WERI-Rb-1 (cell line): ENCODE measurements around the gene ERF.

Experiments
- DNase-seq: peaks from one replicate; pipeline ENCODE4 v3.0.0-alpha.2; 2020
- H3K27ac ChIP-seq: fragments of 250-450 bp; sonication (Bioruptor Pico); 2 replicates; pipeline ENCODE4 v1.5.1; 2020; ENCODE audit warnings: mild to moderate bottlenecking, moderate library complexity
- H3K27me3 ChIP-seq: fragments of 250-450 bp; sonication (Bioruptor Pico); 2 replicates; pipeline ENCODE4 v1.5.1; 2021; ENCODE audit warnings: mild to moderate bottlenecking, low read depth, moderate library complexity; ENCODE audit not compliant: insufficient read depth, severe bottlenecking
- H3K36me3 ChIP-seq: fragments of 250-450 bp; sonication (Bioruptor Pico); 2 replicates; pipeline ENCODE4 v1.5.1; 2020; ENCODE audit warnings: mild to moderate bottlenecking, moderate library complexity
- H3K4me3 ChIP-seq: 2 replicates; pipeline ENCODE4 v1.5.1; 2011; ENCODE audit warnings: low read depth, mild to moderate bottlenecking, control low read depth, low read length
- H3K9me3 ChIP-seq: fragments of 250-450 bp; sonication (Bioruptor Pico); 2 replicates; pipeline ENCODE4 v1.5.1; 2021; ENCODE audit warnings: mild to moderate bottlenecking, moderate library complexity; ENCODE audit not compliant: severe bottlenecking
- CTCF ChIP-seq: IDR thresholded peaks from 2 replicates; pipeline ENCODE4 v1.5.1; 2011; ENCODE audit warnings: low read depth, mild to moderate bottlenecking, control low read depth, inconsistent platforms, low read length

The ERF gene

GRCh38 chr19:42272989-42273406 is 18.1 kb upstream of the ERF start:
- peaks cover 31% of the 10 kb centered on the region for H3K36me3 ChIP-seq
- H3K27ac ChIP-seq, result no peak overlapping the region
- no peak overlapping the region for H3K4me3 ChIP-seq
- no peaks in the 10 kb centered on the region for H3K27me3 ChIP-seq
- TF ChIP-seq CTCF, result no peak
- H3K9me3 ChIP-seq, result no peaks in the 10 kb centered on the region
- no peak for DNase-seq

- H3K36me3 ChIP-seq, result peaks cover 31% of the 10 kb centered on the region
Measured at GRCh38 chr19:42272535-42272897, 17.6 kb upstream of the ERF start.

GRCh38 chr19:42271861-42272534 is 17.1 kb upstream of the ERF start:
- peaks cover 30% of the 10 kb centered on the region for H3K36me3 ChIP-seq
- TF ChIP-seq CTCF, result no peak
- H3K27me3 ChIP-seq, result no peaks in the 10 kb centered on the region
- no peak overlapping the region for H3K4me3 ChIP-seq
- no peak overlapping the region for H3K27ac ChIP-seq
- no peaks in the 10 kb centered on the region for H3K9me3 ChIP-seq
- DNase-seq, result no peak

More at GRCh38 chr19:42272535-42272897, 17.6 kb upstream of the ERF start:
- no peak overlapping the region for H3K4me3 ChIP-seq
- TF ChIP-seq CTCF, result no peak
- H3K9me3 ChIP-seq, result no peaks in the 10 kb centered on the region
- no peak for DNase-seq
- H3K27me3 ChIP-seq, result no peaks in the 10 kb centered on the region
- H3K27ac ChIP-seq, result no peak overlapping the region

DNA sequence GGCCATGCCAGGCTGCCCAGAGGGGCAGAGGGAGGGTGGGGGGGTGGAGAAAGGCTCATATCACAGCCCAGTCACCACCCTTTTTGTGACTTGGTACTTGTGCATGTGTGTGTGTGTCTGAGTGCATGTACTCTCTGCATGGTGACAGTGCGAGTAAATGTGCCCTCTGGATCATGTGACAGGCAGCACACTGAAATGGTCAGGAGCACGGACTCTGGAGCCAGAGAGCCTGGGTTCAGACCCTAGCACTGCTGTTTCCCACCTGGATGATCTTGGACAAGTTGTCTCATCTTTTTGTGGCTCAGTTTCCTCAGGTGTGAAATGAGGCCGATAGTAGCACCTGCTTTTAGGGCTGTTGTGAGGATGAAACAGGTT is 16.1 kb upstream of the ERF start:
- H3K4me3 ChIP-seq, result no peak overlapping the region
- no peak overlapping the region for H3K27ac ChIP-seq
- H3K27me3 ChIP-seq, result no peaks in the 10 kb centered on the region
- H3K36me3 ChIP-seq, result peaks cover 26% of the 10 kb centered on the region
- no peak for DNase-seq
- TF ChIP-seq CTCF, result no peak
- H3K9me3 ChIP-seq, result no peaks in the 10 kb centered on the region

- no peak for TF ChIP-seq CTCF
Measured at GRCh38 chr19:42270346-42271044, 15.6 kb upstream of the ERF start.

More at GRCh38 chr19:42270346-42271044, 15.6 kb upstream of the ERF start:
- H3K36me3 ChIP-seq, result peaks cover 26% of the 10 kb centered on the region
- H3K4me3 ChIP-seq, result no peak overlapping the region
- DNase-seq, result no peak
- no peaks in the 10 kb centered on the region for H3K9me3 ChIP-seq
- H3K27ac ChIP-seq, result peak overlapping the region; percentile 39
- no peaks in the 10 kb centered on the region for H3K27me3 ChIP-seq
